Sciatic nerve (tissue), 2 donors: ENCODE results near the gene PLEKHH1. TPM values are rescaled to one million over a fixed set of nuclear protein-coding genes. Genes with fewer than 3 reads are reported as not detected.

Experiments
- ATAC-seq: fragments of 200-7000 bp; cut with Tn5 transposase; one replicate; pipeline ENCODE4 v1.9.1; 2020; ENCODE audit warnings: mild to moderate bottlenecking, moderate library complexity
- DNase-seq: peaks from one replicate; pipeline ENCODE4 v3.0.0-alpha.2; 2020; ENCODE audit warnings: low spot score
- intact Hi-C: fragments of 100-400 bp; cut with DNase I; formaldehyde crosslinking; loops from one replicate; pipeline ENCODE4 v1.14.2; 2022
- total RNA-seq: library from RNA; stranded (reverse); fragmentation: NEBNext Ultra II Directional; extraction: Animal tissue kit (Norgen Biotek cat#: 25700); gene quantifications from one replicate; pipeline ENCODE4 v1.2.1, GENCODE V29; 2021
- donor health status: DM: no; HTN: no; CAD: no.
- donor health status: DM: no; HTN: no; CAD: no.

Gene PLEKHH1
- total RNA-seq, 1 donor from 2014 or later = 6.1 TPM

DNA sequence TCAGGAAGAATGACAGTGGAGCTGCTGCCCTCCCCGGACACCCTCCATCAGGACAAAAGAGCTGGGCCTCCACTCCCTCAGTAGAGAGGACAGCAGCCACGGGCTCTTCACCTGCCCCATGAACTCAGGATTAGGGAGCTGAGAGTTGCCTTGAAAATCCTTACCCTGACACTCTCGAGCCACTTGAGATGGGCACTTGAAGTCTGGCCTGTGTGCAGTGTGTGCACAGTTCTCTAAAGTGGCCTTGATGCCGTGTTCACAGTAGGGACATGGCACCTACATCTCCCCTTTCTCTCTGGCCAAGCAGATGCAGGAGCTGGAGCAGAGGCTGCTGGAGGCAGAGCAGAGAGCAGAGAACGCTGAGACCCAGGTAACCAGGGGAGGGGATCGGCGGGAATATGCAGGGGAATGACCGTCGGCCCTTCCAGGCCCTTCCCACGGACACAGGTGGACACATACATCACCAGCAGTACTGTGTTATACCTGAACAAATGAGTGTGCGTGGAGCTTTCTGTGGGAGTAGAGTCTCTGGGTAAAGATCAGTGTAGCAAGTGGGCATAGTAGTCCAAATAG, 22.5 kb downstream of the PLEKHH1 start:
- intact Hi-C loops = no loop called here
- DNase-seq (peak; percentile 31), ATAC-seq (no peak)

DNA sequence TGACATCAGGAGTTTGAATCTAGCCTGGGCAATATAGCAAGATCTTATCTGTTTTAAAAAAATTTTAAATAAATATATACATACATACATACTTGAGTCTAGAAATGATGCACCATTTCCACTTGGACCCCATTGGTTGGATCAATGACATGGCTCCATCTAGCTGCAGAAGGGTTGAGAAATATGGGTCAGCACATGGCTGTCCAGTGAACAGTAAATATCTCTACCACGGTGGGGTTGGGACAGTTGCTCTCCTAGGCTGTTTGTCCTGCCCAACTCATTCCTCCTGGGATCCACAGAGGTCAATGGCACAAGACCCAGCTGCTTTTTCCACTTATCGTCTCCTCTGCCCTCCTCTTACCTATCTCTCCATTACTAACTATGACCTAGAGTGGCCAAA, 23.6 kb downstream of the PLEKHH1 start:
- intact Hi-C loops = no loop called here
- DNase-seq (no peak), ATAC-seq (no peak)

- ATAC-seq (no peak), DNase-seq (no peak)
Measured at GRCh38 chr14:67557118-67557517, 24.0 kb downstream of the PLEKHH1 start.

GRCh38 chr14:67557656-67558055, 24.6 kb downstream of the PLEKHH1 start:
- no peak for ATAC-seq
- intact Hi-C loops = no loop called here
- peak; percentile 34 for DNase-seq

More at GRCh38 chr14:67557118-67557517, 24.0 kb downstream of the PLEKHH1 start:
- intact Hi-C loops = no loop called here

GRCh38 chr14:67559639-67560038, 26.5 kb downstream of the PLEKHH1 start:
- intact Hi-C loops = no loop called here
- ATAC-seq = no peak
- DNase-seq = peak; percentile 23

DNA sequence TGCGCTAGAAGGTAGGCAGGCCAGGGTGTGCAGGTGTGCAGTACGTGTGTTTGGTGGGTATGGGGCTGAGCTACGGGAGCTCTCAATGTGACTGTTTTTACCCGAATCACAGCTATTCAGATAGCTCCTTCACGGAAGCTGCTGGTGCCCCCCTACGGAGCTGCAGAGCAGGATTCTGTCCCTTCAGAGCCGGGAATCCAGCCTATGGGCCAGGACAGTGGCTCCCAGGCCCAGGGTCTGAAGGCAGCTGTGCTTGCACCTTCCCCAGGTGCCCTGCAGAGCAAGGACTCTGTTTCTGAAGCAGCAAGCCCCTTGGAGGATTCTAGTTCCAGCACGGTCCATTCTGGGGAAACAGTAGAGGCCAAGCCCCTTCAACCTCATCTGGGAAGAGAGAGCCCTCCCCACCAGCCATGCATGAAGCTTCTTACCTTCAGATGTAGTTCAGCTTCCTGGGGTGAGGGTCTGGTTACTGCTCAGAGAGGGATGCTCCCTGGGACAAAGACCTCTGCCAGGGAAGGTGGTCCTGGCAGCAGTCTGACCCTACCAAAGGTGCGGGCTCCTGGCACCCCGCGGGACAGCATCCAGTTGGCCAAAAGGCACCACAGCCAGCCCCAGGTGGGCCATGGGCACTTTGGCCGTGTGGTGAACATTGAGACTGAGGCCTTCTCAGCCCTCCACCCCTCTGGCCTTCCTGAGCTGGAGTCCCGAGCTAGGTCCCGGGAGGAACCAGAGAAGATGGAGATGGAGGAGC, 29.1 kb downstream of the PLEKHH1 start:
- intact Hi-C loops = no loop called here
- ATAC-seq = no peak
- DNase-seq = peak; percentile 30

GRCh38 chr14:67562776-67563150, 29.7 kb downstream of the PLEKHH1 start:
- intact Hi-C loops = no loop called here
- peak; percentile 32 for DNase-seq
- ATAC-seq = no peak

DNA sequence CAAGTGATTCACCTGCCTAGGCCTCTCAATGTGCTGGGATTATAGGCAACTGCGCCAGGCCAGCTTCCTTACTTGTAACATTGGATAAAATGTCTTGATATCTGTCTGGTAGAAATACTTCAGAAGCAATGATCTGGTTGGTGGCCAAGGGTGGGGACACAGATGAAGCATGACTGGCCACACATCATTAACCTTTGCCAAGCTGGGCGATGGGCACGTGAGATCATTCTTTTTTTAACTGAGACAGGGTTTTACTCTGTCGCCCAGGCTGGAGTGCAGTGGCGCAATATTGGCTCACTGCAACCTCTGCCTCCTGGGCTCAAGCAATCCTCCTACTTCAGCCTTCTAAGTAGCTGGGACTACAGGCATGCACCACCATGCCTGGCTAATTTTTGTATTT, 31.1 kb downstream of the PLEKHH1 start:
- peak; percentile 21 for DNase-seq
- intact Hi-C loops = no loop called here
- no peak for ATAC-seq

DNA sequence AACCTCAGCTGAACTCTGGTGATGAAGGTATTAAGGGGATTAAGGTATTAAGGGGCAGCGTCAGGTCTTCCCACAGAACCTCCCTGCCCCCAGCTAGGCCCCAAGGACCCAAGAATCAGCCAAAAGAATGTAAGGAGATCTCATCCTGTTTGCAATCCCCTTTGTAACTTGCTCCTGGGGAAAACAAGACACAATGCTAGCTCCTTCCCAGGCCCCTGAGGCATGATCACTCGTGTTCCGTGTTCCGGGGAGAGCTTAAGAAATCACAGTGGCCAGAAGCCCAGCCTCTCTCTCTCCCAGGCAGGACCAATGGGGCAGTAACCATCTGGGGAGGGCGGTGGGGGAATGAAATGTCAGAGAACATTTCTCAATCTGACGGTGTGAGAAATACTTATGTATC, 33.8 kb downstream of the PLEKHH1 start:
- peak; percentile 68 for ATAC-seq
- intact Hi-C loops = no loop called here
- DNase-seq = peak; percentile 58

- intact Hi-C loops = no loop called here
- DNase-seq = peak; percentile 35
- ATAC-seq = no peak
Measured at GRCh38 chr14:67567654-67568053, 34.6 kb downstream of the PLEKHH1 start.

- ATAC-seq (no peak), DNase-seq (peak; percentile 48)
- intact Hi-C loops = no loop called here
Measured at GRCh38 chr14:67569011-67569650, 36.0 kb downstream of the PLEKHH1 start.

- no peak for ATAC-seq
- intact Hi-C loops = loop anchor here (5.0 kb wide), 1 partner anchor 142 kb away; no protein-coding TSS in a partner anchor
- DNase-seq = no peak
Measured at GRCh38 chr14:67569651-67570290, 36.7 kb downstream of the PLEKHH1 start.

DNA sequence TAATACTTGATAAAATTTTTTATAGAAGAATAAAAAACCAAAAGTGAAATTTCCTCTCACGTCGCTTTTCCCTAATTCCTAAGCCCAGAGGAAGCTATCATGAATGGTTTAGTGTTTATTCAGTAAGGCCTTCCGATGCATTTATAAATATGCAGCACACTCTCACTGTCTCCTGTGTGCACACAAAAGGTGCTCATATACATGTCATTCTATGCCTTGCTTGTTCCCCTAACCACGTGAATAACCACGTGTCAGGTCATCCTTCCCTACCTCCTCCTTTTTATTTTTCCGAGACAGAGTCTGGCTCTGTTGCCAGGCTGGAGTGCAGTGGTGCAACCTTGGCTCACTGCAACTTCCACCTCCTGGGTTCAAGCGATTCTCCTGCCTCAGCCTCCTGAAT, 37.4 kb downstream of the PLEKHH1 start:
- DNase-seq (no peak), ATAC-seq (no peak)
- intact Hi-C loops = loop anchor here (5.0 kb wide), 1 partner anchor 143 kb away; no protein-coding TSS in a partner anchor

DNA sequence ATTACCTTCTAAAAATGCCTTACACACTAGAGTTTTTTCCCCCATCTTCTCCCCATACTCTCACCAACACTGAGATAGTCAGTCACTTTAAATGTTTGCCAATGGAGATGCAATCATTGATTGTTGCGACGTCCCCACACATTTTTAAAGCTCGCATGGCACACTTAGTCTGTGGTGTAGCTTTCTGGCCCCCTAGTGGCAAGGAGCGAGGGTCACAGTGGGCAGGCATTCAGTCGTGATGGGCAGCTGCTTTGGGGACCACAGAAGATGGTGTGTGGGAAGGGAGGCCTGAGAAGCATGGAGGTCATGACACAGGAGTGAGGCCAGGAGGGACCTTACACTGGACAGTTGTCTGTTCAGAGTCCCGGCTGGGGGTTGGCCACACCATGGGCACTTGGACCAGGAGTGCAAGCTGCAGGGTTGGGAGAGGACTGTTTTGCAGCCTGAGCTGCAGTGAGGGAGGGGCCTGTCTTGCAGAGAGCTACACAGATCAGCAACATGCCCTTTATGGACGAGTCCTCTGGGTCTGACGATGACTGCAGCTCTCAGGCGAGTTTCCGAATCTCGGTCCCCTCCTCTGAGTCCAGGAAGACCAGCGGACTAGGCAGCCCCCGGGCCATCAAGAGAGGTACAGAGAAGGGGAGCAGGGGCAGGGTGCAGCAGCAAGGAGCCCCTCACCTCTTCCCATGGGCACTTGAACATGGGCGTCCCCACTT, 38.3 kb downstream of the PLEKHH1 start:
- intact Hi-C loops = loop anchor here (5.0 kb wide), 1 partner anchor 144 kb away; no protein-coding TSS in a partner anchor
- DNase-seq = peak; percentile 81
- ATAC-seq = peak; percentile 77

DNA sequence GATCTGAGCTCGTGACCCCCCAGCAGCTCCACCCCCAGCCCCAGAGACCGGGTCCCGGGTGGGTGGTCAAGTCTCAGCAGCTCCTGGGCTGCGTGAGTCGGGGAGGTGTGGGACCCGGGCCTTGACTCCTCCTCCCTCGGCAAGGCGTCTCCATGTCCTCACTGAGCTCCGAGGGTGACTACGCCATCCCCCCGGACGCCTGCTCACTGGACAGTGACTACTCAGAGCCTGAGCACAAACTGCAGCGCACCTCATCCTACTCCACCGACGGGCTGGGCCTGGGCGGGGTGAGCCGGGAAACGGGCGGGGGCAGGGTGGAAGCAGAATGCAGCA, 38.9 kb downstream of the PLEKHH1 start:
- no peak for DNase-seq
- no peak for ATAC-seq

DNA sequence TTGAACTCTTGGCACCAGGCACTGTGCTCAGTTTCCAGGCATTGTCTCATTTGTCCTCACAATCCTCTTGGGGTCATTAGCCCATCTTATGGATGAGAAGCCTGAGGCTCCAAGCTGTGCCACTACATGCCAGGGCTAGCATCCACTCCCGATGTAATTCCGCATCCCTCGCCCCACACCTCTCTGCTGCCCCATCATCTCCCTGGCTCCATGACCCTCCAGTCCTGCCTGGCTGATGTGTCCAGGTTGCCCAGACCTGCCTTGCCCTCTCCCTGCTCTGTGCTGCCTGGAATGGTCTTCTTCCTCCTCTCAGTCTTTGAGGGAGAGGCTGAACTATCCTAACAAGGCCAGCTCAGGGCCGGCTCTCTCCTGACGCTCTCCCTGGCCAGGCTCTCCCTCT, 39.5 kb downstream of the PLEKHH1 start:
- intact Hi-C loops = loop anchor here (5.0 kb wide), 1 partner anchor 145 kb away; no protein-coding TSS in a partner anchor
- ATAC-seq (no peak), DNase-seq (no peak)

More for the DNA sequence above, 38.9 kb downstream of the PLEKHH1 start:
- intact Hi-C loops = loop anchor here (5.0 kb wide), 1 partner anchor 145 kb away; no protein-coding TSS in a partner anchor

- intact Hi-C loops = loop anchor here (5.0 kb wide), 1 partner anchor 146 kb away; no protein-coding TSS in a partner anchor
- DNase-seq = no peak
- no peak for ATAC-seq
Measured at GRCh38 chr14:67573228-67574010, 40.3 kb downstream of the PLEKHH1 start.

- no peak for ATAC-seq
- intact Hi-C loops = loop anchor here (5.0 kb wide), 1 partner anchor 147 kb away; no protein-coding TSS in a partner anchor
- peak; percentile 45 for DNase-seq
Measured at GRCh38 chr14:67574156-67574555, 41.1 kb downstream of the PLEKHH1 start.
